Kidney (tissue), 14 donors: ENCODE measurements around the gene ZNF512B. TPM values are rescaled to one million over a fixed set of nuclear protein-coding genes. Genes with fewer than 3 reads are reported as not detected.

Experiments used
- DNase-seq, 5 donors: peaks; one replicate each; pipeline ENCODE4 v3.0.0-alpha.2; 2013 to 2020
- FAIRE-seq: peaks from 2 replicates; lab custom pipeline; 2012; peaks lifted over from hg19 to GRCh38; lab: Jason Lieb, UNC
- H3K27ac ChIP-seq, 2 donors: one replicate each; pipeline ENCODE4 v1.7.0; 2013; ENCODE audit warnings: low read depth in 2 of 2, low read length in 2 of 2, inconsistent platforms in 1 of 2
- H3K27me3 ChIP-seq: one replicate; pipeline ENCODE4 v1.7.1; 2013; ENCODE audit warnings: low read length, inconsistent platforms; ENCODE audit not compliant: control insufficient read depth, insufficient read depth
- H3K36me3 ChIP-seq, 3 donors: one replicate each; pipeline versions ENCODE4 v1.7.0 to v1.7.1; 2013; ENCODE audit warnings: low read length in 3 of 3, control low read depth in 1 of 3, inconsistent platforms in 1 of 3; ENCODE audit not compliant: insufficient read depth in 3 of 3, control insufficient read depth in 2 of 3
- H3K4me1 ChIP-seq, 3 donors: one replicate each; pipeline versions ENCODE4 v1.7.0 to v1.7.1; 2013; ENCODE audit warnings: low read length in 3 of 3, inconsistent platforms in 1 of 3, low read depth in 1 of 3; ENCODE audit not compliant: control insufficient read depth in 2 of 3, insufficient read depth in 2 of 3
- H3K4me3 ChIP-seq, 3 donors: one replicate each; pipeline versions ENCODE4 v1.7.0 to v1.8.1; 2013; ENCODE audit warnings: low read length in 3 of 3, control low read depth in 1 of 3, inconsistent platforms in 1 of 3
- H3K9ac ChIP-seq, 3 donors: one replicate each; pipeline versions ENCODE4 v1.7.0 to v1.7.1; 2013; ENCODE audit warnings: low read length in 3 of 3, control low read depth in 1 of 3, inconsistent platforms in 1 of 3
- H3K9me3 ChIP-seq, 3 donors: one replicate each; pipeline versions ENCODE4 v1.7.0 to v1.7.1; 2013; ENCODE audit warnings: low read length in 3 of 3, control low read depth in 1 of 3, inconsistent platforms in 1 of 3; ENCODE audit not compliant: control insufficient read depth in 2 of 3, insufficient read depth in 1 of 3
- intact Hi-C: fragments of 100-400 bp; cut with DNase I; formaldehyde crosslinking; loops from one replicate; pipeline ENCODE4 v1.11.1; 2022
- polyA plus RNA-seq: library from polyadenylated mRNA; stranded (reverse); fragments of 350-450 nt; fragmentation: Illumina TruSeq; extraction: RNeasy Lipid Tissue Mini Kit (QIAGEN cat#74804); gene quantifications from one replicate; pipeline ENCODE4 v1.2.3, GENCODE V29; 2014; ENCODE audit warnings: low read depth, low replicate concordance; ENCODE audit not compliant: insufficient read depth
- total RNA-seq: library from RNA; stranded (reverse); fragmentation: NEBNext Ultra II Directional; extraction: Animal tissue kit (Norgen Biotek cat#: 25700); gene quantifications from one replicate; pipeline ENCODE4 v1.2.1, GENCODE V29; 2021
- TF ChIP-seq, protein P1 (sequence below): IDR thresholded peaks from 3 replicates; pipeline ENCODE4 v1.5.1; 2012; ENCODE audit warnings: mild to moderate bottlenecking, moderate library complexity, borderline replicate concordance; ENCODE audit not compliant: insufficient read depth; ENCODE audit errors: extremely low read depth
- donor health status: control.
- donor health status: control.
- donor health status: control.
- donor health status: control.
- donor health status: control.
- donor health status: DM: yes; HTN: yes; CAD: no.
- donor health status: Normal renal cell carcinoma (clear cell type).

The ZNF512B gene
- total and polyA plus RNA-seq, 2 donors from 2014 or later, result 8.6 to 19.2 TPM

DNA sequence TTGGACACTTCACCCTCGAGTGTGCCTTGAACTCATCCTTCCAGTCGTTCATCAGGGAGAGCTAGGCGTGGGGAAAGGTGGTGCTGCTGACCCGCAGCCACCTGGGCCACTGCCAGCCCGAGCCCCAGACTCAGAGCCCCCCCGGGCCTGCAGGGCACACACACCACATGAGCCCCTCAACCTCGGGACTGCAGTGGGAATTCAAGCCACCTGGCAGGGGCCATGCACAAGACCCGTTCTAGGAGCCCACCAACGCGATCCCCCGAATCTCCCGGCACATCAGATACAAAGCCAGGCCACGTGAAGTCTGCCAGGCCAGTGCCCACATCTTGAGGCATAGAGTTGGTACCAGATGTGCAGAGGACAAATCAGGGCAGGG is 2.8 kb downstream of the ZNF512B start:
- peaks cover 7 to 13% (median 13%) of the 10 kb centered on the region in 3 donors for H3K36me3 ChIP-seq
- intact Hi-C loops, result no loop called here
- H3K27me3 ChIP-seq, result no peaks in the 10 kb centered on the region
- no peak overlapping the region for H3K27ac ChIP-seq
- H3K9ac ChIP-seq, result no peak overlapping the region
- H3K4me3 ChIP-seq, result no peak overlapping the region
- peaks cover 0 to 10% (median 4%) of the 10 kb centered on the region in 3 donors for H3K4me1 ChIP-seq
- TF ChIP-seq, protein P1, sequence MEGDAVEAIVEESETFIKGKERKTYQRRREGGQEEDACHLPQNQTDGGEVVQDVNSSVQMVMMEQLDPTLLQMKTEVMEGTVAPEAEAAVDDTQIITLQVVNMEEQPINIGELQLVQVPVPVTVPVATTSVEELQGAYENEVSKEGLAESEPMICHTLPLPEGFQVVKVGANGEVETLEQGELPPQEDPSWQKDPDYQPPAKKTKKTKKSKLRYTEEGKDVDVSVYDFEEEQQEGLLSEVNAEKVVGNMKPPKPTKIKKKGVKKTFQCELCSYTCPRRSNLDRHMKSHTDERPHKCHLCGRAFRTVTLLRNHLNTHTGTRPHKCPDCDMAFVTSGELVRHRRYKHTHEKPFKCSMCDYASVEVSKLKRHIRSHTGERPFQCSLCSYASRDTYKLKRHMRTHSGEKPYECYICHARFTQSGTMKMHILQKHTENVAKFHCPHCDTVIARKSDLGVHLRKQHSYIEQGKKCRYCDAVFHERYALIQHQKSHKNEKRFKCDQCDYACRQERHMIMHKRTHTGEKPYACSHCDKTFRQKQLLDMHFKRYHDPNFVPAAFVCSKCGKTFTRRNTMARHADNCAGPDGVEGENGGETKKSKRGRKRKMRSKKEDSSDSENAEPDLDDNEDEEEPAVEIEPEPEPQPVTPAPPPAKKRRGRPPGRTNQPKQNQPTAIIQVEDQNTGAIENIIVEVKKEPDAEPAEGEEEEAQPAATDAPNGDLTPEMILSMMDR, result no peak
- FAIRE-seq (no peak), DNase-seq (peak in 1 of 5 donors; percentile 34)
- no peaks in the 10 kb centered on the region for H3K9me3 ChIP-seq

DNA sequence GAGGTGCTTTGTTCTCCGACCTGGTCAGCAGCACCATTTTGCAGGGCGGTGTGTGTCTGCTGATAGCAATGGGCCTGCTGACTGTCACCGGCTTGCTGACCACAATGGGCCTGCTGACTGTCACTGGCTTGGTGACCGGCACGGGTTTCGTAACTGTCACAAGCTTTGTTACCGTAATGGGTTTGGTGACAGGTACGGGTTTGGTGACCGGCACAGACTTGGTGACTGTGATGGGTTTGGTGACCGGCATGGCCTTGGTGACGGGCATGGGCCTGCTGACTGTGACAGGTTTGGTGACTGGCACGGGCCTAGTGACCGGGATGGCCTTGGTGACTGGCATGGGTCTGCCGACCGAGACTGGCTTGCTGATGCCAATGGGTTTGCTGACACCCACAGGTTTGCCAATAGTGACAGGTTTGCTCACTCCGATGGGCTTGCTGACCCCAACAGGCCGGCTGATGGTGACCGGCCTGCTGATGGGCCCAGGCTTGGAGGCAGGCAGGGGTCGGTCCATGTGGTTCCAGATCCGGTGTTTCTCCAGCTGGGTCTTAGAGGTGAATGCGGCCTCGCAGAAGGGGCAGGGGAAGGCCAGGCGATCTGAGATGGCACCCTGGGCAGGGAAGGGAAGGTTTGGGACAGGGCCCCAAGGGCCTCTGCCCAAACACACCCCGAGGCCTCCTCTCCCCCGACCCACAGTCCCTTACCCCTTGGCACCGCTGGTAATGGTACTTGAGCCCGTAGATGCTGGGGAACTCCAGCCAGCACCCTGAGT is 3.4 kb downstream of the ZNF512B start:
- TF ChIP-seq, protein P1, result no peak
- Histone ChIP-seq H3K27me3 (no peaks in the 10 kb centered on the region), H3K36me3 (peaks cover 7 to 16% (median 13%) of the 10 kb centered on the region in 3 donors), H3K9me3 (no peaks in the 10 kb centered on the region), H3K27ac (no peak overlapping the region), H3K4me3 (no peak overlapping the region), H3K4me1 (peaks cover 0 to 10% (median 4%) of the 10 kb centered on the region in 3 donors), H3K9ac (no peak overlapping the region)
- no peak for DNase-seq
- no peak for FAIRE-seq
- intact Hi-C loops, result no loop called here

DNA sequence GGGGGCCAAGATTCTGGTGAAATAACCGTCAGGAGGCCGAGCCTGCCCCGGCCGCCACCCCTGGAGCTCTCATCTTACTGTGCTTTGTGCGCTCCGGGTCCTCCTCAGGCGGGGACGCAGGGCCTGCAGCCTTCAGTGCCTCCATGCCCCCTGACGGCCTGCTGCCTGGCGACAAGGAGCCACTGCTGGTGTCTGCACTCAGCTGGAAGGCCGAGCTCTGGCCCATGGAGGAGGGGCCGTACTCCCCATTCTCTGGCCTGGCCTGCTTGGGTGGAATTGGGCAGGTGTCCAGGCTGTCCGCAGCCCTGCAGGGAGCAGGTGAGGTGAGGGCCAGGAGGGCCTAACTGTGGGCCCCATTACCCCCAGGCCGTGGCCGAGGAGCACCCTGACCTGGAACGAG is 5.3 kb downstream of the ZNF512B start:
- H3K4me1 ChIP-seq, result peaks cover 0 to 7% (median 4%) of the 10 kb centered on the region in 3 donors
- no peak overlapping the region for H3K9ac ChIP-seq
- FAIRE-seq, result no peak
- H3K27ac ChIP-seq, result no peak overlapping the region
- intact Hi-C loops, result no loop called here
- H3K36me3 ChIP-seq, result peaks cover 7 to 16% (median 13%) of the 10 kb centered on the region in 3 donors
- H3K4me3 ChIP-seq, result no peak overlapping the region
- H3K9me3 ChIP-seq, result no peaks in the 10 kb centered on the region
- H3K27me3 ChIP-seq, result no peaks in the 10 kb centered on the region
- DNase-seq, result peak in 1 of 5 donors; percentile 66
- TF ChIP-seq, protein P1, result no peak
